GM12864 (cell line): ENCODE measurements around the gene P2RX4.
A peak's percentile ranks its signal among the peaks of the same experiment; 100 is the strongest.
"Not testable (repeated sequence)": the region's sequence is repeated elsewhere in the genome, so short reads cannot be mapped to it uniquely, and the experiment has no call there.

Source experiments
- DNase-seq: peaks from one replicate; pipeline ENCODE4 v3.0.0-alpha.2; 2011; ENCODE audit warnings: low read depth
- H3K4me3 ChIP-seq: 2 replicates; pipeline ENCODE4 v1.5.1; 2011; ENCODE audit warnings: mild to moderate bottlenecking, low read depth, low read length, control low read depth
- CTCF ChIP-seq: IDR thresholded peaks from 2 replicates; pipeline ENCODE4 v1.5.1; 2011; ENCODE audit warnings: low read depth, mild to moderate bottlenecking, moderate library complexity, low read length, control low read depth, inconsistent platforms; ENCODE audit errors: missing control alignments

P2RX4 gene

GRCh38 chr12:121209624-121210572 lies at the start of gene P2RX4:
Gene P2RX4 (plus strand): TSS chr12:121210129. CDS start chr12:121210165, 36 bp downstream.
- peak; percentile 40 for TF ChIP-seq CTCF
- peak within 1 kb of the TSS; percentile 67 for H3K4me3 ChIP-seq
- DNase-seq = peak; percentile 53

GRCh38 chr12:121162384-121162783 lies 47.5 kb upstream of the P2RX4 start:
- no peak overlapping the region for H3K4me3 ChIP-seq
- DNase-seq = no peak
- TF ChIP-seq CTCF = no peak

- DNase-seq = no peak
- no peak for TF ChIP-seq CTCF
- no peak overlapping the region for H3K4me3 ChIP-seq
Measured at GRCh38 chr12:121162985-121163384, 46.9 kb upstream of the P2RX4 start.

GRCh38 chr12:121164839-121165238 lies 45.1 kb upstream of the P2RX4 start:
- not testable (repeated sequence) for DNase-seq

GRCh38 chr12:121165316-121165715 lies 44.6 kb upstream of the P2RX4 start:
- no peak for TF ChIP-seq CTCF
- no peak for DNase-seq

More at GRCh38 chr12:121164839-121165238, 45.1 kb upstream of the P2RX4 start:
- H3K4me3 ChIP-seq = not testable (repeated sequence)

GRCh38 chr12:121166356-121166755 lies 43.6 kb upstream of the P2RX4 start:
- DNase-seq = no peak
- no peak for TF ChIP-seq CTCF
- no peak overlapping the region for H3K4me3 ChIP-seq

More at GRCh38 chr12:121165316-121165715, 44.6 kb upstream of the P2RX4 start:
- H3K4me3 ChIP-seq = no peak overlapping the region

GRCh38 chr12:121167232-121167820 lies 42.6 kb upstream of the P2RX4 start:
- no peak for TF ChIP-seq CTCF
- DNase-seq = no peak
- no peak overlapping the region for H3K4me3 ChIP-seq
